ENCODE data around the gene TTC7B. TPM values are rescaled to one million over a fixed set of nuclear protein-coding genes. Genes with fewer than 3 reads are reported as not detected.

Gene TTC7B
- total and polyA plus RNA-seq, 2 experiments from 2014 or later: 7.9 to 28.6 TPM

GRCh38 chr14:90540437-90540836 is 275.8 kb downstream of the TTC7B start (continued):
- TF ChIP-seq, protein P1, sequence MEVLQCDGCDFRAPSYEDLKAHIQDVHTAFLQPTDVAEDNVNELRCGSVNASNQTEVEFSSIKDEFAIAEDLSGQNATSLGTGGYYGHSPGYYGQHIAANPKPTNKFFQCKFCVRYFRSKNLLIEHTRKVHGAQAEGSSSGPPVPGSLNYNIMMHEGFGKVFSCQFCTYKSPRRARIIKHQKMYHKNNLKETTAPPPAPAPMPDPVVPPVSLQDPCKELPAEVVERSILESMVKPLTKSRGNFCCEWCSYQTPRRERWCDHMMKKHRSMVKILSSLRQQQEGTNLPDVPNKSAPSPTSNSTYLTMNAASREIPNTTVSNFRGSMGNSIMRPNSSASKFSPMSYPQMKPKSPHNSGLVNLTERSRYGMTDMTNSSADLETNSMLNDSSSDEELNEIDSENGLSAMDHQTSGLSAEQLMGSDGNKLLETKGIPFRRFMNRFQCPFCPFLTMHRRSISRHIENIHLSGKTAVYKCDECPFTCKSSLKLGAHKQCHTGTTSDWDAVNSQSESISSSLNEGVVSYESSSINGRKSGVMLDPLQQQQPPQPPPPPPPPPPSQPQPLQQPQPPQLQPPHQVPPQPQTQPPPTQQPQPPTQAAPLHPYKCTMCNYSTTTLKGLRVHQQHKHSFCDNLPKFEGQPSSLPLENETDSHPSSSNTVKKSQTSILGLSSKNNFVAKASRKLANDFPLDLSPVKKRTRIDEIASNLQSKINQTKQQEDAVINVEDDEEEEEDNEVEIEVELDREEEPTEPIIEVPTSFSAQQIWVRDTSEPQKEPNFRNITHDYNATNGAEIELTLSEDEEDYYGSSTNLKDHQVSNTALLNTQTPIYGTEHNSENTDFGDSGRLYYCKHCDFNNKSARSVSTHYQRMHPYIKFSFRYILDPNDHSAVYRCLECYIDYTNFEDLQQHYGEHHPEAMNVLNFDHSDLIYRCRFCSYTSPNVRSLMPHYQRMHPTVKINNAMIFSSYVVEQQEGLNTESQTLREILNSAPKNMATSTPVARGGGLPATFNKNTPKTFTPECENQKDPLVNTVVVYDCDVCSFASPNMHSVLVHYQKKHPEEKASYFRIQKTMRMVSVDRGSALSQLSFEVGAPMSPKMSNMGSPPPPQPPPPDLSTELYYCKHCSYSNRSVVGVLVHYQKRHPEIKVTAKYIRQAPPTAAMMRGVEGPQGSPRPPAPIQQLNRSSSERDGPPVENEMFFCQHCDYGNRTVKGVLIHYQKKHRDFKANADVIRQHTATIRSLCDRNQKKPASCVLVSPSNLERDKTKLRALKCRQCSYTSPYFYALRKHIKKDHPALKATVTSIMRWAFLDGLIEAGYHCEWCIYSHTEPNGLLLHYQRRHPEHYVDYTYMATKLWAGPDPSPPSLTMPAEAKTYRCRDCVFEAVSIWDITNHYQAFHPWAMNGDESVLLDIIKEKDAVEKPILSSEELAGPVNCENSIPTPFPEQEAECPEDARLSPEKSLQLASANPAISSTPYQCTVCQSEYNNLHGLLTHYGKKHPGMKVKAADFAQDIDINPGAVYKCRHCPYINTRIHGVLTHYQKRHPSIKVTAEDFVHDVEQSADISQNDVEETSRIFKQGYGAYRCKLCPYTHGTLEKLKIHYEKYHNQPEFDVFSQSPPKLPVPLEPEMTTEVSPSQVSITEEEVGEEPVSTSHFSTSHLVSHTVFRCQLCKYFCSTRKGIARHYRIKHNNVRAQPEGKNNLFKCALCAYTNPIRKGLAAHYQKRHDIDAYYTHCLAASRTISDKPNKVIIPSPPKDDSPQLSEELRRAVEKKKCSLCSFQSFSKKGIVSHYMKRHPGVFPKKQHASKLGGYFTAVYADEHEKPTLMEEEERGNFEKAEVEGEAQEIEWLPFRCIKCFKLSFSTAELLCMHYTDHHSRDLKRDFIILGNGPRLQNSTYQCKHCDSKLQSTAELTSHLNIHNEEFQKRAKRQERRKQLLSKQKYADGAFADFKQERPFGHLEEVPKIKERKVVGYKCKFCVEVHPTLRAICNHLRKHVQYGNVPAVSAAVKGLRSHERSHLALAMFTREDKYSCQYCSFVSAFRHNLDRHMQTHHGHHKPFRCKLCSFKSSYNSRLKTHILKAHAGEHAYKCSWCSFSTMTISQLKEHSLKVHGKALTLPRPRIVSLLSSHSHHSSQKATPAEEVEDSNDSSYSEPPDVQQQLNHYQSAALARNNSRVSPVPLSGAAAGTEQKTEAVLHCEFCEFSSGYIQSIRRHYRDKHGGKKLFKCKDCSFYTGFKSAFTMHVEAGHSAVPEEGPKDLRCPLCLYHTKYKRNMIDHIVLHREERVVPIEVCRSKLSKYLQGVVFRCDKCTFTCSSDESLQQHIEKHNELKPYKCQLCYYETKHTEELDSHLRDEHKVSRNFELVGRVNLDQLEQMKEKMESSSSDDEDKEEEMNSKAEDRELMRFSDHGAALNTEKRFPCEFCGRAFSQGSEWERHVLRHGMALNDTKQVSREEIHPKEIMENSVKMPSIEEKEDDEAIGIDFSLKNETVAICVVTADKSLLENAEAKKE (CRISPR knock-in tag; IDR thresholded peaks at IDR 0.05): no peak

DNA sequence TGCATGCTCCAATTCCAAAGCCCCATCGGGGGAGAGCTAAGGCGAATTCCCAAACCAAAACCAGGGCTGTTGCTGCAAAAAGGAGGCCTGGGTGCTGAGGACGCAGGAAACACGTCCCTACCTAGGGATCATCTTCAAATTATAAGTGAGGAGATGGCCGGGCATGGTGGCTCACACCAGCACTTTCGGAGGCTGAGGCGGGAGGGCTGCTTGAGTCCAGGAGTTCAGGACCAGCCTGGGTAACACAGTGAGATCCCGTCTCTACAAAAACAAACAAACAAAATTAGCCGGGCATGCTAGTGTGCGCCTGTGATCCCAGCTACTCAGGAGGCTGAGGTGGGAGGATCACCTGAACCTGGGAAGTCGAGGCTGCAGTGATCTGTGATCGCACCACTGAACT is 276.2 kb downstream of the TTC7B start:
- Mint-ChIP-seq H3K4me3 (no peak overlapping the region), H3K9me3 (no peaks in the 10 kb centered on the region), H3K4me1 (peaks cover 19% of the 10 kb centered on the region), H3K27me3 (ENCODE audit: insufficient read depth, low read depth, poor library complexity) (peaks cover 11% of the 10 kb centered on the region), H3K36me3 (ENCODE audit: low read depth) (no peaks in the 10 kb centered on the region), H3K27ac (no peak overlapping the region)
- no peaks in the 10 kb centered on the region for H3F3A ChIP-seq (replicated peaks; ENCODE audit: low read depth)
- no peak overlapping the region for H3K27ac ChIP-seq (ENCODE audit: low read depth)
- H4K20me1 ChIP-seq (replicated peaks; ENCODE audit: insufficient read depth): no peaks in the 10 kb centered on the region
- no peaks in the 10 kb centered on the region for H3K9me2 ChIP-seq (ENCODE audit: insufficient read depth)
- H2AFZ ChIP-seq: no peak overlapping the region
- H3K27me3 ChIP-seq (ENCODE audit: insufficient read depth): no peaks in the 10 kb centered on the region
- H3K36me3 ChIP-seq (ENCODE audit: insufficient read depth): no peaks in the 10 kb centered on the region
- no peak overlapping the region for H3K4me3 ChIP-seq
- DNase-seq (ENCODE audit: low spot score) (no peak), ATAC-seq (no peak)
- no peaks in the 10 kb centered on the region for H3K79me2 ChIP-seq (replicated peaks; ENCODE audit: insufficient read depth)
- no peaks in the 10 kb centered on the region for H3K4me1 ChIP-seq (ENCODE audit: insufficient read depth)
- no peak overlapping the region for H3K4me2 ChIP-seq
- TF ChIP-seq EZH2 (IDR thresholded peaks at IDR 0.05; ENCODE audit: low read depth, unreplicated experiment): no peak
- TF ChIP-seq ZNF114 (CRISPR knock-in tag; IDR thresholded peaks at IDR 0.05): no peak
- no peak for TF ChIP-seq ETS1 (IDR thresholded peaks at IDR 0.05)
- TF ChIP-seq ZNF331 (CRISPR knock-in tag; IDR thresholded peaks at IDR 0.05; ENCODE audit: low read depth): no peak
- no peak for TF ChIP-seq JUNB (IDR thresholded peaks at IDR 0.05; ENCODE audit: unreplicated experiment)
- TF ChIP-seq POLR2AphosphoS5 (IDR thresholded peaks at IDR 0.05; ENCODE audit: low read depth): no peak
- no peak for TF ChIP-seq CTCF (conservative IDR thresholded peaks at IDR 0.05; ENCODE audit: low read depth in 2 of 2)

Measured in GM23338 (cell line).